OCI-LY1 (cell line): ENCODE results near the gene RMND5A.

ENCODE experiments used
- H2AFZ ChIP-seq: fragments of 200-600 bp; sonication (generic), shearing (Covaris generic); 2 replicates; pipeline ENCODE4 v1.6.0; 2014; ENCODE audit warnings: antibody characterized with exemption, mild to moderate bottlenecking, low read length
- H3F3A ChIP-seq: fragments of 200-600 bp; sonication (generic), shearing (Covaris generic); 2 replicates; pipeline ENCODE4 v1.6.0; 2014; ENCODE audit warnings: mild to moderate bottlenecking, antibody characterized with exemption, low read length, moderate library complexity; ENCODE audit not compliant: insufficient read depth
- H3K27ac ChIP-seq: fragments of 200-600 bp; sonication (generic); 2 replicates; pipeline ENCODE4 v1.5.1; 2014; ENCODE audit warnings: low read length, mixed run types, mild to moderate bottlenecking, low read depth; ENCODE audit not compliant: poor library complexity, severe bottlenecking
- H3K27me3 ChIP-seq: fragments of 200-600 bp; sonication (generic); 2 replicates; pipeline ENCODE4 v1.6.0; 2014; ENCODE audit warnings: antibody characterized with exemption, mild to moderate bottlenecking, low read length, moderate library complexity; ENCODE audit not compliant: insufficient read depth
- H3K36me3 ChIP-seq: fragments of 200-600 bp; sonication (generic); 2 replicates; pipeline ENCODE4 v1.6.1; 2014; ENCODE audit warnings: mild to moderate bottlenecking, antibody characterized with exemption, low read length, moderate library complexity, mixed read lengths; ENCODE audit not compliant: insufficient read depth
- H3K4me1 ChIP-seq: fragments of 200-600 bp; sonication (generic); 2 replicates; pipeline ENCODE4 v1.5.1; 2014; ENCODE audit warnings: mild to moderate bottlenecking, low read length, moderate library complexity; ENCODE audit not compliant: insufficient read depth, severe bottlenecking
- H3K4me2 ChIP-seq: fragments of 200-600 bp; sonication (generic), shearing (Covaris generic); 2 replicates; pipeline ENCODE4 v1.6.1; 2014; ENCODE audit warnings: low read length
- H3K4me3 ChIP-seq: fragments of 200-600 bp; sonication (generic); 2 replicates; pipeline ENCODE4 v1.5.1; 2014; ENCODE audit warnings: low read length, low read depth, mild to moderate bottlenecking, mixed read lengths; ENCODE audit not compliant: poor library complexity, severe bottlenecking
- H3K79me2 ChIP-seq: fragments of 200-600 bp; shearing (Covaris generic); 2 replicates; pipeline ENCODE4 v1.6.1; 2016; ENCODE audit warnings: mixed run types, low read length, mixed read lengths; ENCODE audit not compliant: insufficient read depth
- H3K9ac ChIP-seq: fragments of 200-600 bp; sonication (generic), shearing (Covaris generic); 2 replicates; pipeline ENCODE4 v1.6.1; 2014; ENCODE audit warnings: mild to moderate bottlenecking, low read length, mixed read lengths
- H3K9me2 ChIP-seq: fragments of 200-600 bp; sonication (generic), shearing (Covaris generic); 2 replicates; pipeline ENCODE4 v1.6.1; 2014; ENCODE audit warnings: low read depth, mild to moderate bottlenecking, low read length, mixed read lengths
- H3K9me3 ChIP-seq: fragments of 200-600 bp; shearing (Covaris generic); 2 replicates; pipeline ENCODE4 v1.6.1; 2014; ENCODE audit warnings: low read length, mixed read lengths
- H4K20me1 ChIP-seq: fragments of 200-600 bp; sonication (generic), shearing (Covaris generic); 2 replicates; pipeline ENCODE4 v1.6.0; 2016; ENCODE audit warnings: mild to moderate bottlenecking, low read length; ENCODE audit not compliant: insufficient read depth
- EZH2 ChIP-seq: fragments of 200-600 bp; sonication (generic), shearing (Covaris generic); IDR thresholded peaks from 2 replicates; pipeline ENCODE4 v1.8.0; 2017; ENCODE audit warnings: borderline replicate concordance, mixed run types, mild to moderate bottlenecking, antibody characterized with exemption, low read length, moderate library complexity, mixed read lengths
- TF ChIP-seq, protein P1 (sequence below): fragments of 200-600 bp; sonication (generic), shearing (Covaris generic); IDR thresholded peaks from 2 replicates; pipeline ENCODE4 v1.5.1; 2017; ENCODE audit warnings: mild to moderate bottlenecking, antibody characterized with exemption, low read length, moderate library complexity, mixed read lengths

The RMND5A gene

GRCh38 chr2:86825036-86825692 lies 105.1 kb downstream of the RMND5A start:
- no peak for TF ChIP-seq EZH2
- TF ChIP-seq, protein P1, sequence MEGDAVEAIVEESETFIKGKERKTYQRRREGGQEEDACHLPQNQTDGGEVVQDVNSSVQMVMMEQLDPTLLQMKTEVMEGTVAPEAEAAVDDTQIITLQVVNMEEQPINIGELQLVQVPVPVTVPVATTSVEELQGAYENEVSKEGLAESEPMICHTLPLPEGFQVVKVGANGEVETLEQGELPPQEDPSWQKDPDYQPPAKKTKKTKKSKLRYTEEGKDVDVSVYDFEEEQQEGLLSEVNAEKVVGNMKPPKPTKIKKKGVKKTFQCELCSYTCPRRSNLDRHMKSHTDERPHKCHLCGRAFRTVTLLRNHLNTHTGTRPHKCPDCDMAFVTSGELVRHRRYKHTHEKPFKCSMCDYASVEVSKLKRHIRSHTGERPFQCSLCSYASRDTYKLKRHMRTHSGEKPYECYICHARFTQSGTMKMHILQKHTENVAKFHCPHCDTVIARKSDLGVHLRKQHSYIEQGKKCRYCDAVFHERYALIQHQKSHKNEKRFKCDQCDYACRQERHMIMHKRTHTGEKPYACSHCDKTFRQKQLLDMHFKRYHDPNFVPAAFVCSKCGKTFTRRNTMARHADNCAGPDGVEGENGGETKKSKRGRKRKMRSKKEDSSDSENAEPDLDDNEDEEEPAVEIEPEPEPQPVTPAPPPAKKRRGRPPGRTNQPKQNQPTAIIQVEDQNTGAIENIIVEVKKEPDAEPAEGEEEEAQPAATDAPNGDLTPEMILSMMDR: no peak

DNA sequence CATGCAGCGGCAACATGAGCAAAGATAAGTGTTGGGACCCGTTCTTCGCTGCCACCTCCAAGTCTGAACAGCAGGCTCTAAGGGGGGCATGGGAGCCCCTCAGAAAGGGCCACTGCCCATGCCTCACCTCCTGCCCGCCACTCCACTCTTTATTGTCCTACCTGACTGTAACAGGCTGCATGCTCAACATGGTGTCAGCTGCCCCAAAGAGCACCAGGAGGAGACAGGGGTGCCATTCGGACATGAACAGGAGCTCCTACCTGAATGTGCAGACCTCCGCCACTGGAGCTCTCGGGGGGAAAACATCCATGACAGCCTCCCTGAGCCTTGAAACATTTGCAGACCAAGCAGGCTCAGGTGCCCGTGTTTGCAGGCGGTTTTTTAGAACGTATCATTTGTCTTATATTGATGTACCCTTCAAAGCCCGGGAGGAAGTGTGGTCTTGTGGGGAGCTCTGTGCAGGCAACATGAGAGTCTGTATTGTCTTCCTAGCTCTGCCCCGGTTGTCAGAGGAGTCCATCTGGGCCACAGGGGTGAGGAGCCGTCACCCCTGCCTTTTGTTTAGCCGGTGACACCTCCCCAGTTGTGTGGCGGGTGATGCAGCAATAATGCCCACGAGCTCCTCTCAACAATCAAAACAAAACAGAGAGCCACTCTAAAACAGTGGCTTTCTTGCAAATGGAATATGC lies 105.7 kb downstream of the RMND5A start:
- H2AFZ ChIP-seq: no peak overlapping the region
- H3K9me3 ChIP-seq: no peaks in the 10 kb centered on the region
- no peak overlapping the region for H3K9ac ChIP-seq
- H3K27ac ChIP-seq: no peak overlapping the region
- no peaks in the 10 kb centered on the region for H4K20me1 ChIP-seq
- H3K79me2 ChIP-seq: no peaks in the 10 kb centered on the region
- H3K27me3 ChIP-seq: no peaks in the 10 kb centered on the region
- H3K4me2 ChIP-seq: no peak overlapping the region
- no peaks in the 10 kb centered on the region for H3F3A ChIP-seq
- TF ChIP-seq EZH2: no peak
- TF ChIP-seq, protein P1: no peak
- H3K36me3 ChIP-seq: no peaks in the 10 kb centered on the region
- no peak overlapping the region for H3K4me3 ChIP-seq
- no peaks in the 10 kb centered on the region for H3K4me1 ChIP-seq
- H3K9me2 ChIP-seq: no peaks in the 10 kb centered on the region

More at GRCh38 chr2:86825036-86825692, 105.1 kb downstream of the RMND5A start:
- Histone ChIP-seq H3K36me3 (no peaks in the 10 kb centered on the region), H3K4me2 (no peak overlapping the region), H3K9me2 (no peaks in the 10 kb centered on the region), H3K27ac (no peak overlapping the region), H3K4me1 (no peaks in the 10 kb centered on the region), H3K9ac (no peak overlapping the region), H4K20me1 (no peaks in the 10 kb centered on the region), H3K9me3 (no peaks in the 10 kb centered on the region), H3K27me3 (no peaks in the 10 kb centered on the region), H3K4me3 (no peak overlapping the region), H3F3A (no peaks in the 10 kb centered on the region), H2AFZ (no peak overlapping the region), H3K79me2 (no peaks in the 10 kb centered on the region)

DNA sequence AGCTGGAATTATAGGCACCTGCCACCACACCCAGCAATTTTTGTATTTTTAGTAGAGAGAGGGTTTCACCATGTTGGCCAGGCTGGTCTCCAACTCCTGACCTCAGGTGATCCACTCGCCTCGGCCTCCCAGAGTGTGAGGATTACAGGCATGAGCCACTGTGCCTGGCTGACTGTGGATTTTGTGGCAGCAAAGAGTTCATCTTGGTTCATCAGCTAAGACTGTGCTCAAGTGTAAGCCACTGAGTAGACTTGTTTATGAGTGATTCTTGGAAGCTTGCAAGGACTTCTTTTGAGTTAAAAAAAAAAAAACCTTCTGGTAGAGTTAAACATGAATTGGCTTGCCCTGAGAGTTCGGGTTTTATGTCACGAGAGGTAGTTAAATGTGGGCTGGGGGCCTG lies 106.9 kb downstream of the RMND5A start:
- H2AFZ ChIP-seq: no peak overlapping the region
- no peaks in the 10 kb centered on the region for H3K4me1 ChIP-seq
- no peaks in the 10 kb centered on the region for H3K9me2 ChIP-seq
- no peak overlapping the region for H3K27ac ChIP-seq
- no peak overlapping the region for H3K4me3 ChIP-seq
- H3K36me3 ChIP-seq: no peaks in the 10 kb centered on the region
- H3F3A ChIP-seq: no peaks in the 10 kb centered on the region
- TF ChIP-seq, protein P1: no peak
- no peak for TF ChIP-seq EZH2
- H4K20me1 ChIP-seq: no peaks in the 10 kb centered on the region
- no peaks in the 10 kb centered on the region for H3K27me3 ChIP-seq
- H3K9ac ChIP-seq: no peak overlapping the region
- no peaks in the 10 kb centered on the region for H3K9me3 ChIP-seq
- H3K4me2 ChIP-seq: no peak overlapping the region
- no peaks in the 10 kb centered on the region for H3K79me2 ChIP-seq
